HG02885 (cell line): ENCODE results near the gene SLC22A23.

Experiments used
- ATAC-seq: cut with Tn5 transposase; IDR thresholded peaks from one replicate; pipeline ENCODE4 v1.9.1; 2021; ENCODE audit warnings: mild to moderate bottlenecking; ENCODE audit not compliant: unreplicated experiment, poor library complexity

SLC22A23 gene

DNA sequence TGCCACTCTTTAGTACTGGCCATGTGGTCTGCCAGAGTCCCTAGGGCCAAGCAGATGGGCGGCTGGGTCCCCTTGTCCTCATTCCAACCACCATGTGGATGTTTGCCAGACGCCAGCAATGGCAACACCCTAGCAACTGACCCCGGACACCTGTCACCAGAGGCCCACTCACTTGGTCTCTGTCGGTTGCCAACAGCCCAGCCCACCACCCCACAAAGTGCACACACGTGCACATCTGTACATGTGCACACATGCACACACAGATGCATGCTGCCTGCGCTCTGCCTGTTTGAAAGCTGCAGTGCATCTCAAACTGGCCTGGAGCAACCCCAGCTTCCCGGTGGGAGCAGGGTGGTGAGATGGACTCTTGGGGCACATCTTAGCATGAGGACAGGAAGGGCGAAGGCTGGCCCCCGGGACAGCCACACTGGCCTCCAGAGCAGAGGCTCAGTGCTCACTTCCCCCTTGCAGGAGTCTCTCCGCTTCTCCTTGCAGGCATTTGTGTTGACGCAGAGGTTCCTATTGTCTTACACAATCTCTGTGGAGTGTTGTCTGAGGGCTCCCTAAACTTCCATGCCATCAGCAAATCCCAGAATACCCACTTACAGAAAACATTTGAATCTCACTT, 144.1 kb downstream of the SLC22A23 start:
- no peak for ATAC-seq

DNA sequence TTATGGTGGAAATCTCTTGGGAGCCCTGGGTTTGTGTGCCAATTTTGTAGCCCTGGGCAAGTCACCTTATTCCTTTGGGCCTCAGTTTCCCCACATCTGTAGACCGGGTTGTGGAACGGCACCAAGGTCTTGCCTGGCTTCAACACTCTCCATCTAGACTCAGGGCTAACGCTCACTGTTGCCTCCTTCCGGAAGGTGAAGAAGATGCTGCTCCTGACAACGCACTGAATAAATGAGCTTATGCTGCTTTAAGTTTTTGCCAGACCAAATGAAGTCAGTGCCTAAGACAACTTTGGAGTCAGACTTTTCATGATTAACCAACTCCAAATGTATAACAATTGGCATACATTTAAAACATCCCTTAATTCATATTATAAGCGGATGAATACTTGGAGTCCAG, 145.0 kb downstream of the SLC22A23 start:
- no peak for ATAC-seq

- no peak for ATAC-seq
Measured at GRCh38 chr6:3310703-3311102, 146.1 kb downstream of the SLC22A23 start.

DNA sequence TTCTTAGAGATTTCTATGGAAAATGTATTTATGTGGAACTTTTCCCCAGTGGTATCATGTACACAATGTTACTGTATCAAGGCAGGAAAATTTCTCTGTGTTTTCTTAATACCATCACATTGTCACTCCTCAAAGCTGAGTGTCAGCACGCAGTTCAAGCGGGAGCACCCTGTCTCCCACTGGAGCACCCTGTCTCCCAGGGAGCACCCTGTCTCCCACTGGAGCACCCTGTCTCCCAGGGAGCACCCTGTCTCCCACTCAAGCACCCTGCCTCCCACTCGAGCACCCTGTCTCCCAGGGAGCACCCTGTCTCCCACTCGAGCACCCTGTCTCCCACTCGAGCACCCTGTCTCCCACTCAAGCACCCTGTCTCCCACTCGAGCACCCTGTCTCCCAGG, 146.8 kb downstream of the SLC22A23 start:
- no peak for ATAC-seq

- ATAC-seq: no peak
Measured at GRCh38 chr6:3309391-3310050, 147.3 kb downstream of the SLC22A23 start.

GRCh38 chr6:3308106-3308505, 148.7 kb downstream of the SLC22A23 start:
- no peak for ATAC-seq

- no peak for ATAC-seq
Measured at GRCh38 chr6:3307436-3307835, 149.4 kb downstream of the SLC22A23 start.

DNA sequence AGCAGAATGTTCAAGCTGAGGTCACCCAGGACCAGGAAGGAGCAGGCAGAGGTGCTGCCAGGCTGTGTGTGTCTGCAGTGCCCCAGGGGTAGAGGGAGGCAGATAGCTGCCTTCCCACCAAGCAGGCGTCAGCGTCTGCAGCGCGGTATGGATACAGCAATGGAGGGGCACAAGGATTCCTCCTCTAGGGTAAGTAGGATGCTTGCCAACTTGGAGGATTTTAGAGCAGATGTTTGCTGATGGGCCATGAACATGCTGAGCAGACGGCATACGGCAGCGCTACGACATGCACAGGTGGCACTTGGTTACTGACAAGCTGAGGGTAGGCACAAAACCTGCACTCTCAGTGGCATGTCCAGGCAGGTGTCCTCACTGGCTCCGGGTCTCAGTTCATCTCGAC, 150.0 kb downstream of the SLC22A23 start:
- ATAC-seq: no peak

DNA sequence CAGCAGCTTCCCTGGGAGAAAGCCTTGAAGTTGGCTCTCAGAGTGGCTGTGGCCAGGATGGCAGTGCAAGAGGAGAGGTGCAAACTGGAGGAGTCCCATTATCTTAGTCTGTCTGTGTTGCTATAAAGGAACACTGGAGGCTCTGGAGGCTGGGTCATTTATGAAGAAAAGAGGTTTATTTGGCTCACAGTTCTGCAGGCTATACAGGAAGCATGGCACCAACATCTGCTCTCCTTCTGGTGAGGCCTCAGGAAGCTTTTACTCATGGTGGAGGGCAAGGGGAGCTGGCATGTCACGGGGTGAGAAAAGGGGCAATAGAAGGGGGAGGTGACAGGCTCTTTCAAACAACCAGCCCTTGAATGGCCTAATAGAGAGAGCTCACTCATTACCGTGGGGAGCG, 151.0 kb downstream of the SLC22A23 start:
- ATAC-seq: no peak

DNA sequence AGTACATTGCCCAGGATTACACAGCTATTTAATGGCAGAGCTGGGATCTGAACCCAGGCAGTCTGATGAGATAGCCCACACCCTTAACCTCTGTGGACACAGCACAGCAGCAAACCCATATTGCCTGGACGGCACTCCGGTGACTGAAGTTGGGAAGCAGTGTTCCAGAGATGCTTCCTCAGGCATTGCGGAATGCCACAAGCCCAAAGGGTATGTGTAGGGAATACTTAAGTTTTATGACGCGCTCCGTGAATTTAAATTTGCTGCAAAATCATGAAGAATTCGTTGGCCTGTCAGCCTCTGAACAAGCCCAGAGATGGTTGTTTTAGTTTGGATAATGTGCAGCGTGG, 151.7 kb downstream of the SLC22A23 start:
- no peak for ATAC-seq

- ATAC-seq: no peak
Measured at GRCh38 chr6:3304500-3305215, 152.2 kb downstream of the SLC22A23 start.

- no peak for ATAC-seq
Measured at GRCh38 chr6:3303795-3304411, 152.9 kb downstream of the SLC22A23 start.

GRCh38 chr6:3301506-3301905, 155.3 kb downstream of the SLC22A23 start:
- no peak for ATAC-seq

DNA sequence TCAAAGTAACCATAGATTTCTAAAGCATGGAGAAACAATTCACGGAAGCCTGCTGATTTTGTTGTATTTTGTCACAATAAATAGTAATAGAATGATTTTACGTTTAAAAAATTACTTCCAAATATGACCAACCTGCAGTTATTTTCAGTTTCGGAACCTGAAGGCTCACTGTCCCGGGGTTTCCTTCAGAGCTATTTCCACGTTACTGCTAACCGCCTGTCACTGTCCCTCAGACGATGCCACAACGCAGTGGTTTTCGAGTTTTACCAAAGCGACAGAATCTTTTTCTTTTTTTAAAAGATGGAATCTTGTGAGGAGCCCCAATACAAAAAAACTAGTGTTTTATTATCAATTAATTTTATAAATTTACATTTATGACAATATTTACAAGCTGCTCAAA, 157.6 kb downstream of the SLC22A23 start:
- no peak for ATAC-seq

DNA sequence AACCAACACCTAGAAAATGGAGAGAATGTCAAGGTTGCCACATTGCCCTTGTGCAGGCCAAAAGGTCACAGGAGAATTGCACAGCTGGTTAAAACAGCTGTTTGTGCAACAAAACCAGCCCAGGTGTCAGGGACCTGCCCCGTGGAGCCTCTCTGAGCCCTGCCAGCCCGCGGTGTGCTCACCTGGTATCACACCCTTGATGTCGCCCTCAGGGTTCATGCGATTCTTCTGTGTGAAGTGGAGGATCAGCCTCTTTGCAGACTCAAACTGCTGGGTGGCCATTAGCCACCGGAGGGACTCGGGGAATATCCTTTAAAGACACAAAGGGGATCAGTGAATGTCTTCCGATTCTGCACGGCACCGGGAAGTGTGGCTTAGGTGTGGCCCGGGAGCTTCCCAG, 158.9 kb downstream of the SLC22A23 start:
- ATAC-seq: no peak

- ATAC-seq: no peak
Measured at GRCh38 chr6:3297006-3297405, 159.8 kb downstream of the SLC22A23 start.

DNA sequence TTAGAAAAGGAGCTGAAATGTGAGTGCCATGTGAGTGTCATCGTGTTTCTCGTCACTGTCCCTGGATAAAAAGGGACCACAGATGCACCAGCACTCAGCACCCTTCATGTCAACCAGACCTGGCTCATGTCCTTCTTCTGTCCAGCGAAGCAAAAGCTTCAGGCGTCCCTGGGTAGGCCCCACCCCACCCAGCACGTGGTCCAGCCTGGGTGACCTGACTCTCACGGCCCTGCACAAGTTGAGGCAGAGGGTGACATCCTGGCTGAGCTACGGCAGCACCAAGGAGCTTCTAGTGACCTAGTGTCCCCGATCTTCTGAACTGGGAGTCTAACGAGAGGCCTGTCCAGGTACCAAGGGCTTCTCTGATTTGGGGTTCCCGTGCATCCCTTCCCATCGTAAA, 160.3 kb downstream of the SLC22A23 start:
- ATAC-seq: no peak

DNA sequence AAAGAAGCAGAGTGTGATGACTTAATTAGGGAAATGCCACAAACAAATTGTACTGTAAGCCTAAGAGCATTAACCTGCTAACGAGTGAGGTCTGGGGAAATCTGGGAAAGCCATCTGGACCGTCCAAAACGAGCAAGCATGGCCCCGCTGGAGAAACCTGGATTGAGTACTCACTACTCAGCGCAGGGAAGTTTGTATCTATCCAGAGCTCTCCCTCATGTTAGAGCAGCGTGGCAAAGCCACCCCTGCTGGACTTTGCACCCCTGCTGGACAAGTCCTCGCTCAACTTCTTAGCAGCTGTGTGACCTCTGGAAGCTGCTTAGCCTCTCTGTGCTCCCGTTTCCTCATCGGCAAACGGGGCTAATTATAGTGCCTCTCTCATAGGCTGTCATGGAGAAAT, 160.8 kb downstream of the SLC22A23 start:
- ATAC-seq: no peak

GRCh38 chr6:3294921-3295871, 161.7 kb downstream of the SLC22A23 start:
- ATAC-seq: no peak

GRCh38 chr6:3294396-3294795, 162.5 kb downstream of the SLC22A23 start:
- no peak for ATAC-seq
